GM21447 (cell line): Measurements from ENCODE around the gene BRD1.
"Not testable (repeated sequence)": the region's sequence is repeated elsewhere in the genome, so short reads cannot be mapped to it uniquely, and the experiment has no call there.

Source experiments
- ATAC-seq: cut with Tn5 transposase; IDR thresholded peaks from one replicate; pipeline ENCODE4 v1.9.1; 2021; ENCODE audit not compliant: unreplicated experiment

BRD1 gene

DNA sequence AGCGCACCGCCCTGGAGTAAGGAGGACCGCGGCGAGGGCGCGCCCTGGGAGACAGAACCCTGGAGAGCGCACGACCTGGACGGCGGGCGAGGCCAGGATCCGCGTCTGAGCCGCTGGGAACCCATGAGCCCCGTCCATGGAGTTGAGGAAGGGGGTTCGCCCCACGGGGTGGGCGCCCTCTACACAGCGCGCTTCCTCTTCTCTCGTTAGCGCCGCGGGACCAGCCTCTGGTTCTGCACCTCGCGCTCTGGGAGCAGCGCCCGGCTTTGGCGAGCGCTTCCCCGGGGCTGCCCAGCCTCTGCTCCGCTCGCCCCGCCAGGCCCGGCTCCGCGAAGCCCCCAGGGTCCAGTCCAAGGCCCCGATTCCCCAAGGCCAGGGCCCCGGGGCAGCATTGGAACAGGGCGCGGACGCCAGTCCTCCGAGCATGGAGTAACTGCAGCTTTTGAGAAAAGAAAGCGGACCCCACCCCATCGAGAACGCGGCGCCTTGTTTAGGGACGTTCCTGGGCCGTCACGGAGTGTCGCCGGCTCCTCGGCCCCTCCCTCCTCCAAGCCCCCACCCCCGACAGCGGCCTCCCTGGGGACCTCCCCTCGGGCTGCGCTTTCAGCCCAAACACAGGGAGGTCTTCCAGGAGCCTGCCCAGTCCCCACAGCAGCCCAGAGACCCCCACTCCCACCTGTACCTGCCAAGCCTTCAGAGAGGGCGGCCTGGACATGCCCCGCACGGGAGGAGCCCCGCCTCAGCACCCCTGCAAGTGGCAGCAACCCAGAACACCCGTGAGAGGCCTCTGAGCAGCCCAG is 56.2 kb downstream of the BRD1 start:
- ATAC-seq, result no peak

DNA sequence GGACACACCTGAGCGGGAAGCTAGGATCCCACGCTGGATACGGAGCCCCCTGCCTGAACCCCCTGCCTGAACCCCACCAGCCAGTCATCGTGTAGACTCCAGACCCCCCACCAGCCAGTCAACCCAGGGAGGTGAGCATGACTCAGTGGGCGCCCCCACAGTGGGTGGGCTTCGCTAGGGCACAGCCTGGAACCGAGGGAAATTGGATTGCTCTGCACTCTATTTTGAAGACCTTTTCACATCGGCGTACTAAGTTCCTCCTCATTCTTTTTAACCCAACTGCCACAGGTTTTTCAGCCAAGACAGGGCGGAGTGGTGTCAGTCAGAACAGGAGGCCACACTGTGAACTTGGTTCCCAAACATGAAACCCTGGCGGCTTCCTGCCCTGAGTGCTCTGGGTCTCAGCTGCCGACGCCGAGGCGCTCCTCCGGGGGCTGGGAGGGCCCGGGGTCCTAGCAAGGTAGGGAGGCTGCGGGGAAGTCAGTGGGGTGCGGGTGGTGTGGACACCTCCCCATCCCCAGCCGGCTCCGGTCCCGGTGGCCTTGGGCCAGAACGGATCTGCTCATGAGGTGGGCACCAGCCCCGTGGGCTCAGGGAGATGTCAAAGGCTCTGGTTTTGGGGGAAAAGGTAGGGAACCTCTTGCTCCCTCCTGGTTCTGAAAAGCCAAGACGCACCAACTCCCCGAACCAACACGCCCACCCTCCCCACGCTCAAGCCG is 57.0 kb downstream of the BRD1 start:
- ATAC-seq, result no peak

DNA sequence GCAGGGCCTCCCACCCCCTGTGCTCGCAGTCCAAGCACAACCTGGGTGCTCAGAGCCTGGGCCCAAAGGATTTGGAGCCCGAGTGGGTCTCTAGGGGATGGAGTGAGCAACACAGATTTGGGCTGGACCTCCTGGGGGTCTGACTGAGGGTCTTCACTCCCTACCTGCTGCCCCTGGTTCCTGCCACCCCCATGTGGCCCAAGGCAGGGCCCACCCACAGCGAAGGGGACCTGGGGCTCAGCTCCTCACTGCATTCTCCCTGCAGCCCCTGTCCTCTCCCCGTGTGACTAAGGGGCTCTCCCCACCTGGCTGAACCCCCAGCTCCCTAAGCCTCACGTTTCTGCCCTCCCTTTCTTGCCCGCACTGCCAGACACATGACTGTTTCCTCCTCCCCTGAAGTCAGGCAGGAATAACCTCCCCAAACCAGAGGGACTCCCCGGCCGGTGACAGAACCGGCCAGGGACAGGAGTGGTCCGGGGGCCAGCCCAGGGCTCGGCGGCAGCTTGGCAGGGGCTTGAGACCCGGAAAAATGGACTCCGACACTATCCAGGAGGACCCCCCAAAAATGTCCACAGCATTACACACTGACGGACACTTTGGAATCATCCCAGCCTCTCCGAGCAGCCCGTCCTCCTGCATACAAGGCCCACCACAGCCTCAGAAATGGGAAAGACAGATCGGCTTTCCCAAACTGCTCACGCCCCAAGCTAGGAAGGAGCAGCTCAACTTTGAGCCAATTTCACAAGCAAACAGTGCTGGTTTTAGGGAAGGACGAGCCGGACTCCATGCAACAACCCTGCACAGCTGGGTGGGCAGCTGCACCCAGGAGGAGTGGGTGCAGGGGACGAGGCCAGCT is 57.8 kb downstream of the BRD1 start:
- ATAC-seq, result no peak

DNA sequence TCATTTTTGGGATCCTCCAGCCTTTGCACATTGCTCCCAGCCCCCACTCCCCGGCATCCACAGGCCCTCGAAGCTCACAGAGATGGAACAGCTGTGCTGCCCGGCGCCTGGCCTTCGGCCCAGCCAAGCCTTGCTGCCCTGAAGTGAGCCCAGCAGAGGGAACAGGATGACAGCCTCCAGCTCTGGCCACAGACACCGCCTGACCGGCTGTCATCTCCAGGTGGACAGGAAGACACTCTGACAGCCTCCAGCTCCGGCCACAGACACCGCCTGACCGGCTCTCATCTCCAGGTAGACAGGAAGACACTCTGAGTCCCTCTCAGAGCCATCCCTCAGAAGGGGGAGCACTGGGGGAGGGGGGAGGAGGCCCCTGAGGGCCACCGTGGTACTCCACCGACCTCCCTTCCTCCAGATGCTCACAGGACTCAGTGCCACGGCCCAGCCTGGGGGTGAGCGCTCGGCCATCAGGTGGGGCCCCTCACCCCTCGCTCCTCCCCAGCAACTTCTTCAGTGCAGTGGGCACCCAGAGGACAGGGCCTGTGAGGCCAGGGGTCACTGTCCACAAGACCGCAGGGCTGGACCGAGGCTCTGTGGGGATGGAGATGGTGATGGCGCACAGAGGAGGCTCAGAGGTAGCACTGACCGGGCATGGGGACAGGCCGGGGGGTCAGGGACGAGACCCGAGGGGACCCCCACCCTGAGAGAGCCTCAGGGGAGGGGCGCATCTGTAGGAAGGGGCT is 58.6 kb downstream of the BRD1 start:
- no peak for ATAC-seq

DNA sequence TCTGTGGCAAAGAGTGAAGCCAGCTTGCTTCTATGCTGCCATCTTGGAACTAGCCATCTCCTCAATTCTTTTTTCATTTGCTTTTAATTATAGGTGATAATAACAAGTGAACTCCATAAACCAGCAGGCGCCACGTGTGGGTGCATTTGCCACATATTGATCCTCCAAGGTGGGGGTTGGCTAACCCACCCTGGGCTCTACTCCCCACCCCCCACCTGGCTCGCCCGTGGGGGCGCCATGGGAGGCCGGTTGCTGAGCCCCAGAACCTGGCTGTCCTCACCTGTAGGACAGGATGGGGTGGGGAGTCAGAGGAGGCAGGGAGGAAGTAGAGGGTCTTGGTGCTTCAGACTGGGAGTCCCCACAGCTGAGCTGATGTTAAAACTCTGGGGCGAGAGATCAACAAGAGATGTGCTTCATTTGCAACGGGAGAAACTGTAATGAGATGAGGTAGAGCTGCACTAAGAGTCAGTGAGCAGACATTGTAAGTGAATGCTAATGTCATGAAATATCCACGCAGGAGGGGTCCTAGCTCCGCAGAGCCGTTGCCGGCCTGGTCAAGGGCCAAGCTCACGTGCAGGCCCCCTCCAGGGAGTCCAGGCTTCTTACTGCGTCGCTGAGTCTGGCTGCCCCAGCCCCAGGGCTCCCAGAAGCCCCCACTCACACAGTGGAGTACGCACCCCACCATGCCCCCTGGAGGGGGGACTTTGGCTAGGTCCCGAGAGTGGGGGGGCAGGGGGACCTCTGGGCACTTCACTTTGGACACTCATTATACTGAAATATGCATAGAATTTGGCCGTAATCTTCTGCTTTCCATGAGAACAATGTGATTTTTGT is 59.4 kb downstream of the BRD1 start:
- no peak for ATAC-seq

DNA sequence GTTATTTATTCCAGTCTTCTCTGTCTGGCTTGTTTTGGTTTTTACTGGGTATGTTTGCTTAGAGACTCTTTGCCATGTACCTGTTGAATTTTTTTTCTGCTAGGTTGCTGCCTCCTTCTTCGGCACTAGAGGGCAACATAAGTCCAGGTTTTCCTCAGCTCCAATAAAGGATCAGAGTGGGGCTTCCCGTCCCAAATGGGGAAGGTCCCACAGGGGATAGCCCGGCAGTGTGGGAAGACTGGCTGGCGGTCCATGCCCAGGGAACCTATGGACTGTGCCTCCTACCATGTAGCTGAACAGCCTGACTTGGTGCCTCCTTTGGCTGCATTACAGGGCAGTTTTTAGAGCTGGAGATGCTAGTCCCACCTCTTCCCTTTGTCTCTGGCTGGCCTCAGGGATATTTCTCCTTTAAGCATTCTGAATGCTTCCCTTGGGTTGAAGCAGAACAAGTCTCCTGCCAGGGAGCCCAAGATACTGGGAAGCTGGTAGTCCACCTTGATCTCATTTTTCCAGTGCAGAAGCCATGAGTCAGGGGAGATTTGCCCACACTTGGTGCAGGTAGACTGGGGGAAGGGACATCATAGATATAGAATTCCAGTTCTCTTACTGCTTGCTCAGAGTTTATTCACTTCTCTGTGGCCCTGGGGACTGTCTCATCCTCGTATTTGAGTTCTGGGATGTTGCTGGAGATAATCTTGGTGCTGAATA is 60.2 kb downstream of the BRD1 start:
- no peak for ATAC-seq

DNA sequence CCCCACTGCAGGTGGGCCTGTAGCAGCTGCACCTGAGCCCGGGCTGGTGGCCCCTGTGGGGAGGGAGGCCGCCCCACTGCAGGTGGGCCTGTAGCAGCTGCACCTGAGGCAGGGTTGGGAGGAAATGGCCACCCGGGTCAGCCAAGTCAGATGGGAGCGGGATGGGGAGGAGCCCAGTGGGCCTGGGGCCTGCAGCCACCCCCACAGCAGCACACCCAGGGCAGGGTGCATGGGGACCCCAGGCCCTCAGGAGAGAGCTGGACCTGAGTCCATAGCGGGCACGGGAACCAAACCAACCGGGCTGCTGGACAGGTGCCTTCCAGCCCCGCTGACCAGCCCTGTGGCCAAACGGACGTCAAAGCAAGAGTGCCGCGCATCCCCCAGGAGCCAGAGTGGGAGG is 61.7 kb downstream of the BRD1 start:
- no peak for ATAC-seq

DNA sequence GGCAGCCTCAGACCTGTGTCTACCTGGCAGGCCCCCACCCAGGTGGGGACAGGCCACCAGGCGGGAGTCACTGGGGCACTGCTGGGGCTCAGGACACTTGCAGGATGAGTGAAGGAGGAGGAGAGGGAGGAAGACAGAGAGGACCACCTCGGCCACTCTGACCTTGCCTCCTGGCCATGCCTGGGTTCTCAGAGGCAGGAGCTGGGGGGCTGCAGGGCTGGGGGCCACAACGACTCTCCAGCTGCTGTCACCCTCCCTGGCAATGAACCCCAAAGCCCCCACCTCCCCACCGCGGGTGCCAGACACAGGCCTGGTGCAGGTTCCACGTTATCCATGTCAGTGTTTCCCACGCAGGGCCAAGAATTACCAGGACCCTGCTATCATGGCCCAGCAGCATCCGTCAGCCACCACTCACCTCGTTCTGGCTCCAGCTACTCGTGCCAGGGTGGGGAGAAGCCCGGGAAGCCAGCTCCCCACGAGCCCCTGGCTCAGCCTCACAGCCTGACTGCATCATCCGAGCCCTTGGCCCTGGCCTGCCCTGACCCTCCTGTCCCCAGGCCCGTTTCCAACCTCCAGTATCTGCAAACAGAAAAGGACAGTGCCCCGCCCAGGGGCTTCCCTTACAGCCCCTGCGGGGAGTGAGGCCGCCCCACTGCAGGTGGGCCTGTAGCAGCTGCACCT is 62.4 kb downstream of the BRD1 start:
- no peak for ATAC-seq

DNA sequence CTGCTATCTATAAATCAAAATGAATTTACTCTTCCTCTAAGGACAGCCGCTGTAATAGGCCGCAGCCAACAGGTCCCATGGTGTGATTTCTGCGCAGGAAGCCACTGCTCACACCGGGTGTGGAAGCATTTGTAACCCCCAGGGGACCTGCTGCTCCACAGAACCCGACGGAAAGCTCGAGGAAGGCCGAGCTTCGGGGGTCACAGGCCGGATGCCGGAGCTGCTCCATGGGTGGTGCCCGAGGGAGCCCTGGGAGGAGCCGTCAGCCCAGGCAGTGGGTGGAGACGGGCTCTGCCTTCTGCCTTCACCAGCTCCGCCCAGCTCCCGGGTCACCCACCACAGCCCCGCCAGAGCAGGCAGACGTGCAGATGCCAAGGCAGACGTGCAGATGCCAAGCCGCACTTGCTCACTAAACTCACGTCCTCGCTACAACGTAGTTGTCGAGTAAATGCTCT is 63.5 kb downstream of the BRD1 start:
- no peak for ATAC-seq

DNA sequence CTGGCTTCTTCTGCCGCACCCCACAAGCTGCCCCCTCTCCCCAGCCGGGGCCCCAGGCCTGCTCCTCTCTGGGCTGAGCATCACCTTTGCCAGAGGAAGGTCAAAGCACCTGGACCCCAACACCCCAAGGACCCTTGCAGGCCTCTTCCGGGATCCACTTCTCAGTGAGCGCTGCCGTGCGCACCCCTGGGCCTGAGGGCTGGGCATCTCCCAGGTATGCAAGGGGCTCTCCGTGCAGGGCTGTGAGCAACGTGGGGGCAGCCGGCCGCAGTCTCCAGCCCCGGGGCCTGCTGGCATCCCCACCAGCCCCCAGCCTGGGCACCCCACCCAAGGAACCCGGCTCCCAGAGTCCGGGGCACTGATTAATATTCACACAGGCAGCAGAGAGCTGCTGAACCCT is 64.0 kb downstream of the BRD1 start:
- no peak for ATAC-seq

DNA sequence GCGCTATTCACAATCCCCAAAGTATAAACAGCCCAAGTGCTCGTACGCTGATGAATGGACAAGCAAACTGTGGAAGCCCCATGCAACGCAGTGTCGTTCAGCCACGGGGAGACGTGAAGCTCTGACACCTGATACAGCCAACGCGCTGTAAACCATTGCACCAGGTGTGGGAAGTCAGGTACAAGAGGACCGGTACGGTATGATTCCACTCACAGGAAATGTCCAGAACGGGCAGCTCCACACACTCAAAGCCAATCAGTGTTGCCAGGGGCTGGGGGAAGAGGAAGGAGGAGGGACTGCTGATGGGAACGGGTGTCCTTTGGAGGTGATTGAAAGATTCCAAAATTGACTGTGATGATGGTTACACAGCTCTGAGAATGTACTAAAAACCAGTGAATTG is 64.5 kb downstream of the BRD1 start:
- ATAC-seq, result no peak

DNA sequence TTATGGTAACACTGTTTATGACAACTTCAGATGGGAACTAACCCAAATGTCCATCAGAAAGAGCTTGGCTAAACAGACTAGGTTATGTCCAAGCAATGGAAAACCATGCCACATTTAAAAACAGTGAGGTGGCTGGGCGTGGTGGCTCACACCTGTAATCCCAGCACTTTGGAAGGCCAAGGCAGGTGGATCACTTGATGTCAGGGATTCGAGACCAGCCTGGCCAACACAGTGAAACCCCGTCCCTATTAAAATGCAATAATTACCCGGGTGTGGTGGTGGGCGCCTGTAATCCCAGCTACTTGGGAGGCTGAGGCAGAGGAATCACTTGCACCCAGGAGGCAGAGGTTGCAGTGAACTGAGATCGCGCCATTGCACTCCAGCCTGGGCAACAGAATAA is 65.1 kb downstream of the BRD1 start:
- ATAC-seq, result not testable (repeated sequence)

DNA sequence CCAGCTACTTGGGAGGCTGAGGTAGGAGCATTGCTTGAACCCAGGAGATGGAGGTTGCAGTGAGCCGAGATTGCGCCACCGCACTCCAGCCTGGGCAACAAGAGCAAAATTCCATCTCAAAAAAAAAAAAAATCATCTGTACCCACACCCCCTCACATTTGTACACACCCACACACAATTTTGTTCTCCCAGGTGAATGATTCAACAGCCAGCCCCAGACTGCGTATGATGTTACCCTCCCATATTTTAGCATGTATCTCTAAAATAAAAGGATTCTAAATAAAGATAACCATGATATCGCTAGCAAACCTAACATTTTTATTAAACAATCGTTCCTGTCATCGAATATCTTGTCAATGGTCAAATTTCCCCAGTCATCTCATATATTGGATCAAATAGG is 65.8 kb downstream of the BRD1 start:
- no peak for ATAC-seq

DNA sequence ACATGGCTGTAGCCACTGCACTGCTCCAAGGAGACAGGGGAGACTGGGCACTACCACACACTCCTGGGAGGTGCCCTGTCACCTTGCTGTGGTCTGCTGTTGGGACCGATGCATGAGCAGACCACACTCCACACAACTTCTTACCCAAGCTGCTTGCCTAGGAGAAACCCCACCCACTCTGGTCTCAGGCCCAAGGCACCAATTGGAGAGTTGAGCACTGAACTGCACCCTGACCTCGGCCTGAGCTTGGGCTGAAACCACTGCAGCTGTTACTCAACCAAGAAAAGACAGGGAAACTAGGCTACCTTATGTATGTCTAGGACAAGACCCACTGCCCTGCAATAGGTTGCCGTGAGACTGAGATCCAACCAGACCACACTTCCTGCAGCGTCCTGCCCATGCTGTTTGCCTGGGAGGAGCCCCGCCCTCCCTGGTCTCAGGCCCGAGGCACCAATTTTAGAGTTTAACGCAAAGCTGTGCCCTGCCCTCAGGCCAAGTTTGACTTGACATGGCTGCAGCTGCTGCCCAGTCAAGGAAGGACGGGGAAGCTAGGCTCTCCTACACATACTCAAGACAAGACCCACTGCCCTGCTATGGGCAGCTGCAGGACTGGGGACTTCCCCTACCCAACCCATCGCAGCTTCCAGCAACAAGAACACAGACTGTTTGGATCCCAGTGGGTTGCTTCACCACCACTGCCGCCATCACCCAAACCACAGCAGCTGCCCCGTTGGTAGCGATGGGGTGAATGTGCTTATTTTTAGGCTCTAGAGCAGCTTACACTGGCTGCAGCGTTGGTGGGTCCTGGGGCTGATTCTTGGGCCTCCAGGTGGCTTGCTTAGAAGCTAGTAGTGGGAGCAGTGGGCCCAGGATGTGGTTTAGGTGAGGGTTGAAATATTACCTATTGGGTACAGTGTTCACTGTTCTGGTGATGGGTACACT is 66.8 kb downstream of the BRD1 start:
- ATAC-seq, result peak; percentile 62

DNA sequence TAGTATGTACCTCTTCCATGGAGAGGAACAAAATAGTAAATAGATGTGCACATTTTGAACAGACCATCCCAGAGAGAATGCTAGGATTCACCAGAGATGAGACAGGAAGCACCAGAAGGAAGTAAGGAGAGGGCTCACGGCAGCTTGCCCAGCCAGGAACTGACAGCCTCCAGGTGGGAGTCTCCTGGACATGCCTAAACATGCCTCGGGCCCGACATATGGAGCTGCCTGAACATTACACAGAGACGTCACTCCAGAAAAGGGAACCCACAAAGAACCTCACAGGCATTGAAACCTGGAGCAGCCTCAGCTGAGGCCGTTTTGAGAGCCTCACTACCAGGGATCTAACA is 67.4 kb downstream of the BRD1 start:
- no peak for ATAC-seq

DNA sequence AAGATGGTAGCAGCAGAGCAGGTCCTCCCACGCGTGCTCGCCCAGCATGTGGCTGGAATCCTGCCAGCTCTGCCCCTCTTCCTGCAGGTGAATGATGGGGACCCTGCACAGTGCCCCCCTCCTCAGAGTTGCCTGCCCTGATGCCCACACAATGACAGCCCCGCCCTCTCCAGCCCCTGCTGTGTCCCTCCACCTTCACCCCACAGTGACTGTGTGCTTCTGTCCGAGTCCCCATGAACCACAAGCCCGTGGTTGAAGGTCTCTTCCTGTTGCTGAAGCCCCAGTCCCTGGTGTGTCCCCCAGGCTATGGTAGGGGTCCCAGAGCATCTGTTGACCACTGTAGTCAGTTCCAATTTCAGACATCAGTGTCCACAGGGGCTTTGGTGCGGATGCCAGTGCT is 71.0 kb downstream of the BRD1 start:
- ATAC-seq, result no peak

DNA sequence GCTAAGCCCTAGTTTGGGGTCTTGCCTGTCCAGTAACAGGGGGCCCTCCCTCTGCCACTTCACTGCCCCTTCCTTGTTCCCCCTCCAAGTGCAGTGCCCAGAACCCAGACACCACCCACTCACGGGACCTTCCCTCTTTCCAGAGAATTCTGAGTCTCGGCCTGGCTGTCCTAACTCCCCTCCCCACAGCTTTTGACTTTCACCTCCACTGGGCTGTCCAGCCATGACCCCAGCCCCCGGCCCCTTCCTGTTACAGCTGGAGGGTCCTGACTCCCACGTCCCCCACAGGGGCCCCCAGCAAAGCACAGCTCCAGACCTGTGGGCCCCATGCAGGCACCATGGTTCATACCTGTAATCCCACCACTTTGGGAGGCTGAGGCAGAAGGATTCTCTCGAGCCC is 71.5 kb downstream of the BRD1 start:
- no peak for ATAC-seq

DNA sequence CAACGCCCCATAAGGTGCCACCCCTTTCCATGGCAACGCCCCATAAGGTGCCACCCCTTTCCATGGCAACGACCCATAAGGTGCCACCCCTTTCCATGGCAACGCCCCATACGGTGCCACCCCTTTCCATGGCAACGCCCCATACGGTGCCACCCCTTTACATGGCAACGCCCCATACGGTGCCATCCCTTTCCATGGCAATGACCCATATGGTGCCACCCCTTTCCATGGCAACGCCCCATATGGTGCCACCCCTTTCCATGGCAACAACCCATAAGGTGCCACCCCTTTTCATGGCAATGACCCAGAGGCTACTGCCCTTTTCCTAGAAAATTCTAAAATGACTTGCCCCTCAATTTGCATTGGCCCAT is 72.1 kb downstream of the BRD1 start:
- ATAC-seq, result no peak
